Liver (tissue), 9 donors: ENCODE data around the gene NELL1. TPM values are rescaled to one million over a fixed set of nuclear protein-coding genes. Genes with fewer than 3 reads are reported as not detected.

ENCODE experiments used
- DNase-seq: peaks from one replicate; pipeline ENCODE4 v3.0.0-alpha.2; 2017; ENCODE audit warnings: low spot score
- H3K27ac ChIP-seq, 2 donors: one replicate each; pipeline ENCODE4 v1.7.0; 2013; ENCODE audit warnings: inconsistent platforms in 2 of 2, low read length in 2 of 2, control low read depth in 1 of 2, low read depth in 1 of 2, mild to moderate bottlenecking in 1 of 2
- H3K27me3 ChIP-seq, 4 donors: one replicate each; pipeline versions ENCODE4 v1.6.1 to v1.7.0; 2013; ENCODE audit warnings: low read length in 3 of 4, inconsistent platforms in 1 of 4, mild to moderate bottlenecking in 1 of 4, moderate library complexity in 1 of 4; ENCODE audit not compliant: control insufficient read depth in 4 of 4, insufficient read depth in 4 of 4
- H3K36me3 ChIP-seq, 4 donors: one replicate each; pipeline versions ENCODE4 v1.6.1 to v1.7.0; 2013; ENCODE audit warnings: low read length in 3 of 4, mild to moderate bottlenecking in 3 of 4, low read depth in 1 of 4, moderate library complexity in 1 of 4; ENCODE audit not compliant: control insufficient read depth in 4 of 4, insufficient read depth in 3 of 4
- H3K4me1 ChIP-seq, 4 donors: one replicate each; pipeline versions ENCODE4 v1.6.1 to v1.7.0; 2013; ENCODE audit warnings: low read length in 3 of 4, mild to moderate bottlenecking in 3 of 4, moderate library complexity in 1 of 4; ENCODE audit not compliant: control insufficient read depth in 4 of 4, insufficient read depth in 4 of 4
- H3K4me3 ChIP-seq, 3 donors: one replicate each; pipeline versions ENCODE4 v1.6.1 to v1.7.0; 2013; ENCODE audit warnings: low read length in 3 of 3, control low read depth in 1 of 3, low read depth in 1 of 3, mild to moderate bottlenecking in 1 of 3
- H3K9ac ChIP-seq, 2 donors: one replicate each; pipeline ENCODE4 v1.7.0; 2013; ENCODE audit warnings: low read length in 2 of 2, mild to moderate bottlenecking in 2 of 2, moderate library complexity in 2 of 2, control low read depth in 1 of 2, low read depth in 1 of 2
- H3K9me3 ChIP-seq, 4 donors: one replicate each; pipeline versions ENCODE4 v1.6.1 to v1.7.0; 2013; ENCODE audit warnings: low read length in 3 of 4; ENCODE audit not compliant: control insufficient read depth in 4 of 4
- ATF3 ChIP-seq: IDR thresholded peaks from 2 replicates; pipeline ENCODE4 v1.6.1; 2016; ENCODE audit warnings: antibody characterized with exemption
- CTCF ChIP-seq: fragments of 150-350 bp; IDR thresholded peaks from 2 replicates; pipeline ENCODE4 v1.5.1; 2017; ENCODE audit warnings: improper control_type of control experiment, low read depth, low read length; ENCODE audit not compliant: missing input control
- EGR1 ChIP-seq, 2 donors: IDR thresholded peaks; 2 replicates each; pipeline ENCODE4 v1.6.1; 2016 to 2018; ENCODE audit warnings: antibody characterized with exemption in 2 of 2, low read depth in 2 of 2
- FOXA1 ChIP-seq: IDR thresholded peaks from 2 replicates; pipeline ENCODE4 v1.6.1; 2016; ENCODE audit warnings: antibody characterized with exemption
- FOXA2 ChIP-seq: IDR thresholded peaks from 2 replicates; pipeline ENCODE4 v1.6.1; 2016; ENCODE audit warnings: antibody characterized with exemption
- GABPA ChIP-seq, 2 donors: IDR thresholded peaks in 1 of 2; conservative IDR thresholded peaks in 1 of 2; 2 replicates each; pipeline ENCODE4 v1.6.1; 2016; ENCODE audit warnings: antibody characterized with exemption in 2 of 2, mild to moderate bottlenecking in 1 of 2, moderate library complexity in 1 of 2
- HNF4A ChIP-seq, 2 donors: conservative IDR thresholded peaks; 2 replicates each; pipeline ENCODE4 v1.6.1; 2016; ENCODE audit warnings: antibody characterized with exemption in 2 of 2, mild to moderate bottlenecking in 2 of 2
- HNF4G ChIP-seq: IDR thresholded peaks from 2 replicates; pipeline ENCODE4 v1.6.1; 2016; ENCODE audit warnings: antibody characterized with exemption
- JUND ChIP-seq, 2 donors: IDR thresholded peaks; 2 replicates each; pipeline ENCODE4 v1.6.1; 2016; ENCODE audit warnings: antibody characterized with exemption in 2 of 2
- MAX ChIP-seq: IDR thresholded peaks from 2 replicates; pipeline ENCODE4 v1.6.1; 2016; ENCODE audit warnings: antibody characterized with exemption
- NR2F2 ChIP-seq: IDR thresholded peaks from 2 replicates; pipeline ENCODE4 v1.6.1; 2016; ENCODE audit warnings: antibody characterized with exemption
- RAD21 ChIP-seq, 2 donors: IDR thresholded peaks; 2 replicates each; pipeline ENCODE4 v1.6.1; 2016; ENCODE audit warnings: antibody characterized with exemption in 2 of 2, mild to moderate bottlenecking in 2 of 2
- REST ChIP-seq: IDR thresholded peaks from 2 replicates; pipeline ENCODE4 v1.6.1; 2016; ENCODE audit warnings: antibody characterized with exemption, mild to moderate bottlenecking
- RXRA ChIP-seq, 2 donors: IDR thresholded peaks; 2 replicates each; pipeline ENCODE4 v1.6.1; 2017 to 2018; ENCODE audit warnings: antibody characterized with exemption in 2 of 2, mild to moderate bottlenecking in 1 of 2
- SP1 ChIP-seq: IDR thresholded peaks from 2 replicates; pipeline ENCODE4 v1.6.1; 2018; ENCODE audit warnings: antibody characterized with exemption, mild to moderate bottlenecking
- TAF1 ChIP-seq: conservative IDR thresholded peaks from 2 replicates; pipeline ENCODE4 v1.6.1; 2016; ENCODE audit warnings: antibody characterized with exemption, mild to moderate bottlenecking
- YY1 ChIP-seq: IDR thresholded peaks from 2 replicates; pipeline ENCODE4 v1.6.1; 2016; ENCODE audit warnings: antibody characterized with exemption, mild to moderate bottlenecking
- ZBTB33 ChIP-seq: IDR thresholded peaks from 2 replicates; pipeline ENCODE4 v1.6.1; 2016; ENCODE audit warnings: antibody characterized with exemption
- WGBS: extraction: QIAGEN DNeasy Blood & Tissue Kit; methylation state at CpG from one replicate; pipeline ENCODE4 v1.1.7; 2013; 5-methylcytosine and 5-hydroxymethylcytosine counted together
- polyA plus RNA-seq, 2 donors: library from polyadenylated mRNA; stranded (reverse) in 1 of 2; unstranded in 1 of 2; fragments of 200-250 nt in 1 of 2; fragments of >200 nt in 1 of 2; fragmentation: Nextera tagmentation in 1 of 2; extraction: Ambion mirVana in 1 of 2; gene quantifications; one replicate each; pipeline versions ENCODE4 v1.2.1 to v1.2.3, GENCODE V29; 2013 to 2015
- total RNA-seq, 2 donors: library from RNA; depleted of rRNA; stranded (reverse); fragments of >200 nt; gene quantifications; one replicate each; pipeline ENCODE4 v1.2.3, GENCODE V29; 2014
- donor health status: healthy.
- donor health status: healthy.
- donor health status: healthy.
- donor health status: healthy.
- donor health status: healthy.

The NELL1 gene
- total and polyA plus RNA-seq, 4 donors: not detected

- TF ChIP-seq HNF4A (conservative IDR thresholded peaks at IDR 0.05): no peak
These were observed 348.9 kb downstream of the NELL1 start (continued) for GRCh38 chr11:21018248-21018647.

- no peak overlapping the region for H3K9ac ChIP-seq
- H3K4me1 ChIP-seq: no peaks in the 10 kb centered on the region
- no peaks in the 10 kb centered on the region for H3K36me3 ChIP-seq
- TF ChIP-seq FOXA2: no peak
- no peak for TF ChIP-seq ZBTB33
- no peak for TF ChIP-seq NR2F2
- TF ChIP-seq RXRA (IDR thresholded peaks at IDR 0.05): no peak
- no peak overlapping the region for H3K27ac ChIP-seq
- no peaks in the 10 kb centered on the region for H3K27me3 ChIP-seq
- H3K4me3 ChIP-seq: no peak overlapping the region
- no peaks in the 10 kb centered on the region for H3K9me3 ChIP-seq
- DNase-seq: no peak
- WGBS: 72% methylated on average over 1 of the region's 1 CpG
These were observed 357.3 kb downstream of the NELL1 start for GRCh38 chr11:21026685-21027084.

- Histone ChIP-seq H3K27ac (no peak overlapping the region), H3K36me3 (no peaks in the 10 kb centered on the region), H3K4me1 (no peaks in the 10 kb centered on the region), H3K4me3 (no peak overlapping the region), H3K9ac (no peak overlapping the region), H3K9me3 (peaks cover 0 to 3% (median 0%) of the 10 kb centered on the region in 4 donors), H3K27me3 (no peaks in the 10 kb centered on the region)
- 75% methylated on average over 2 of the region's 2 CpGs for WGBS
- DNase-seq: no peak
- TF ChIP-seq YY1: no peak
- TF ChIP-seq CTCF: no peak
- no peak for TF ChIP-seq MAX
- no peak for TF ChIP-seq HNF4A (conservative IDR thresholded peaks at IDR 0.05)
- no peak for TF ChIP-seq RXRA (IDR thresholded peaks at IDR 0.05)
- no peak for TF ChIP-seq HNF4G
- TF ChIP-seq FOXA1: no peak
- no peak for TF ChIP-seq SP1
- TF ChIP-seq ZBTB33: no peak
- no peak for TF ChIP-seq EGR1 (IDR thresholded peaks at IDR 0.05; ENCODE audit: low read depth in 2 of 2)
- TF ChIP-seq REST: no peak
- no peak for TF ChIP-seq GABPA (IDR thresholded peaks at IDR 0.05 in 1 of 2, conservative IDR thresholded peaks at IDR 0.05 in 1 of 2)
- TF ChIP-seq ATF3: no peak
- TF ChIP-seq FOXA2: no peak
- no peak for TF ChIP-seq JUND (IDR thresholded peaks at IDR 0.05)
- TF ChIP-seq TAF1: no peak
- TF ChIP-seq RAD21 (IDR thresholded peaks at IDR 0.05): no peak
- no peak for TF ChIP-seq NR2F2
These were observed 368.5 kb downstream of the NELL1 start for GRCh38 chr11:21037850-21038249.
